Thoracic aorta (tissue), 2 donors: ENCODE results near the gene CENPQ. TPM values are rescaled to one million over a fixed set of nuclear protein-coding genes. Genes with fewer than 3 reads are reported as not detected.

Experiments used
- ATAC-seq: fragments of 150-250 bp; one replicate; pipeline ENCODE4 v1.8.0; 2017; ENCODE audit warnings: low read depth; ENCODE audit not compliant: insufficient number of reproducible peaks, low FRiP score
- DNase-seq: peaks from one replicate; pipeline ENCODE4 v3.0.0-alpha.2; 2020; ENCODE audit warnings: low spot score
- H3K27ac ChIP-seq, 2 donors: fragments of 200-600 bp; sonication (generic); 1 replicate in 1 of 2; 2 replicates in 1 of 2; pipeline ENCODE4 v1.5.1; 2016; ENCODE audit warnings: mild to moderate bottlenecking in 2 of 2, moderate library complexity in 2 of 2
- H3K27me3 ChIP-seq: fragments of 200-600 bp; sonication (generic); replicated peaks from 2 replicates; pipeline ENCODE4 v1.6.0; 2016; ENCODE audit warnings: mild to moderate bottlenecking; ENCODE audit not compliant: insufficient read depth
- H3K36me3 ChIP-seq: fragments of 200-600 bp; sonication (generic); one replicate; pipeline ENCODE4 v1.5.1; 2016
- H3K4me1 ChIP-seq, 2 donors: fragments of 200-600 bp; sonication (generic); 1 replicate in 1 of 2; 2 replicates in 1 of 2; pipeline versions ENCODE4 v1.5.1 to v1.6.0; 2016; ENCODE audit warnings: low read depth in 2 of 2, mild to moderate bottlenecking in 1 of 2; ENCODE audit not compliant: control insufficient read depth in 1 of 2
- H3K4me3 ChIP-seq: fragments of 200-600 bp; sonication (generic); 2 replicates; pipeline ENCODE4 v1.5.1; 2016; ENCODE audit warnings: mild to moderate bottlenecking
- H3K9me3 ChIP-seq: fragments of 200-600 bp; sonication (generic); 2 replicates; pipeline ENCODE4 v1.5.1; 2016
- total RNA-seq, 2 donors: library from RNA; depleted of rRNA; stranded (reverse); fragments of >200 nt; gene quantifications; one replicate each; pipeline versions ENCODE4 v1.1.0 to v1.2.3, GENCODE V29; 2016
- TF ChIP-seq, protein P1 (sequence below): fragments of 200-600 bp; sonication (generic); IDR thresholded peaks from one replicate; pipeline ENCODE4 v1.5.1; 2019; ENCODE audit warnings: antibody characterized with exemption

CENPQ gene
- total RNA-seq, 2 donors from 2014 or later: 4.2 to 5.4 TPM

DNA sequence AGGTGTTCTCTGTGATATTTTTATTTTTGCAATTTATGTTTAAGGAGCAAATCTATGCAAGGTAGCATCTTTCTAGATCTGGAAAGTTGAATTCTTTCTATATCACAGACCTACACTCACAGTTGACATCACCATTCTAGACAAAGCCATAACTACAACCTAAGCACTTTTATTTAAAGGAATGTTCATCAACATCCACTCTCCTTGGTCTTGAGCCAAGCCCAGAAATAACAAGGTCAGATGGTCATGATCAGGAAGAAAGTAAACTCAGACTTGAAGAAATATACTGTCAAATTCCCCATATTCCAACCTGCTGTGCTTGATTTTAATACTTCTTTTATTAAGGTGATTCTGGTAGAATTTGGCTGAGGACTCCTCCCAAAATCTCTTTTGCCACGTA is 32.3 kb upstream of the CENPQ start:
- DNase-seq (no peak), ATAC-seq (no peak)
- no peaks in the 10 kb centered on the region for H3K4me1 ChIP-seq
- H3K27ac ChIP-seq: no peak overlapping the region
- peaks cover 18% of the 10 kb centered on the region for H3K36me3 ChIP-seq
- no peaks in the 10 kb centered on the region for H3K27me3 ChIP-seq
- TF ChIP-seq, protein P1, sequence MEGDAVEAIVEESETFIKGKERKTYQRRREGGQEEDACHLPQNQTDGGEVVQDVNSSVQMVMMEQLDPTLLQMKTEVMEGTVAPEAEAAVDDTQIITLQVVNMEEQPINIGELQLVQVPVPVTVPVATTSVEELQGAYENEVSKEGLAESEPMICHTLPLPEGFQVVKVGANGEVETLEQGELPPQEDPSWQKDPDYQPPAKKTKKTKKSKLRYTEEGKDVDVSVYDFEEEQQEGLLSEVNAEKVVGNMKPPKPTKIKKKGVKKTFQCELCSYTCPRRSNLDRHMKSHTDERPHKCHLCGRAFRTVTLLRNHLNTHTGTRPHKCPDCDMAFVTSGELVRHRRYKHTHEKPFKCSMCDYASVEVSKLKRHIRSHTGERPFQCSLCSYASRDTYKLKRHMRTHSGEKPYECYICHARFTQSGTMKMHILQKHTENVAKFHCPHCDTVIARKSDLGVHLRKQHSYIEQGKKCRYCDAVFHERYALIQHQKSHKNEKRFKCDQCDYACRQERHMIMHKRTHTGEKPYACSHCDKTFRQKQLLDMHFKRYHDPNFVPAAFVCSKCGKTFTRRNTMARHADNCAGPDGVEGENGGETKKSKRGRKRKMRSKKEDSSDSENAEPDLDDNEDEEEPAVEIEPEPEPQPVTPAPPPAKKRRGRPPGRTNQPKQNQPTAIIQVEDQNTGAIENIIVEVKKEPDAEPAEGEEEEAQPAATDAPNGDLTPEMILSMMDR: no peak
- no peaks in the 10 kb centered on the region for H3K9me3 ChIP-seq
- H3K4me3 ChIP-seq: no peak overlapping the region

DNA sequence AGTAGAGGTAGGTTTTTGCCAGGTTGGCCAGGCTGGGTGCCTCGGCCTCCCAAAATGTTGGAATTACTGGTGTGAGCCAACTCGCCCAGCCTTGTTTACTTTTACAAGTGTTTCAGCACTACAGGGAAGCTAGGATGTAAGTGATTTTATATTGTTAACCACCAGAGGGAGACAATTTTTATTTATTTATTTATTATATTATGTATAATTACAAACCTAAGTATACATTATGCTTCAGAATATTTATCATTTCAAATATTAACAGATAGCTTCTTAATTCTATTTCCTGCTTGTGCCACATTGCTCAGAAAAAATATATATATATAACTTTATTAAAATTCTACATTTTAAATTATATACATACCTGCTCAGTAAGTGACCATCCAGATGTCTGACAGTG is 9.9 kb upstream of the CENPQ start:
- H3K36me3 ChIP-seq: peaks cover 31% of the 10 kb centered on the region
- ATAC-seq: no peak
- TF ChIP-seq, protein P1: no peak

DNA sequence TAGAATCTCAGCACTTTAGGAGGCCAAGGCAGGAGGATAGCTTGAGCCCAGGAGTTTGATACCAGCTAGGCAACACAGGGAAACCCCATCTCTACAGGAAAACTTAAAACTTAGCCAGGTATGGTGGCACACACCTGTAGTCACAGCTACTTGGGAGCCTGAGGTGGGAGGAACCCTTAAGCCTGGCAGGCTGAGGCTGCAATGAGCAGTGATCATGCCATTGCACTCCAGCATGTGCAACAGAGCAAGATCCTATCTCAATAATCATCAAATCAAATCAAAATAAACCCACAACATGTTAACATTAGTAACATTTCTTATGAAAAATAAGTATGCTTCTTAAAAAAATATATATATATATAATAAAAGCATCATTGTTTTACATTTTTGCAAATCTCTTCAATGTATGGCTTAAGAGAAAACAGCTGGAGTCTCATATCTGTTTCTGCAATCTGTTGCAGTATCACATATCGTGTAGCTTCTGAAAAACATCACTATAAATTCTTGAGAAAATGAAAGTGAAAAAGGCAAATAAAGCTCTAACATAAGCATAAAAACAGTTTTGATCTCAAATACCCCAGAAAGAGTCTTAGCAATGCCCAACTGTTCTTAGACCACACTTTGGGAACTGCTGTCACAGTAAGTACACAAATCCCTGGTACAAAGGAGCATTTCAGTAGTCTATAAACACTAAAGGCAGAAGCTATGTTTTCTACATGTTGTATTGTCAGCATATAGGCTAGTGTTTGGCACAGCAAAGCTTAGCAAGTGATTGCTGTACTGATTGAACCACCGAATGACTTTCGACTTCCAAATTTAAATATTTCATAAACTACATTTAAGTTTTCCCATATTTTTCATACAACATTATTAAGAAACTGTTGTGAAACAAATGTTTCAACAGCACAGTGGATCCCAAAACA is 8.1 kb upstream of the CENPQ start:
- Histone ChIP-seq H3K27ac (no peak overlapping the region), H3K9me3 (no peaks in the 10 kb centered on the region), H3K27me3 (no peaks in the 10 kb centered on the region), H3K4me1 (peaks cover 2 to 6% of the 10 kb centered on the region in 2 donors), H3K4me3 (no peak overlapping the region), H3K36me3 (peaks cover 27% of the 10 kb centered on the region)
- TF ChIP-seq, protein P1: no peak
- ATAC-seq (no peak), DNase-seq (no peak)

More for the DNA sequence above, 9.9 kb upstream of the CENPQ start:
- Histone ChIP-seq H3K9me3 (no peaks in the 10 kb centered on the region), H3K4me3 (no peak overlapping the region), H3K27me3 (no peaks in the 10 kb centered on the region), H3K4me1 (no peaks in the 10 kb centered on the region), H3K27ac (no peak overlapping the region)
- DNase-seq: no peak

DNA sequence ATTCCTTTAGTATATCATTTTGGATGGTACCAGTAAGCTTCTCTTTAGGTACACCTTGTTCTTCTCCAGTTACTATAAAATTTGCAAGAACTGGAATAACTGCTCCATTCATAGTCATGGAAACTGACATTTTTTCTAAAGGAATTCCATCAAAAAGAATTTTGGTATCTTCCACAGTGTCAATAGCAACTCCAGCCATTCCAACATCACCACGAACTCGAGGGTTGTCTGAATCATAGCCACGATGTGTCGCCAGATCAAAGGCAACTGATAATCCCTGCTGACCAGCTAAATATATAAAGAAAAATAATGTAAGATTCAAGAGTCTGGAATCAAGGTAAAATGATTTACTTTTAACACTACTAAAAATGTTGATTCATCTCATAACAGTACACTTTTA is 5.4 kb upstream of the CENPQ start:
- ATAC-seq (no peak), DNase-seq (no peak)
- Histone ChIP-seq H3K4me3 (no peak overlapping the region), H3K27me3 (no peaks in the 10 kb centered on the region), H3K4me1 (peaks cover 15 to 24% of the 10 kb centered on the region in 2 donors), H3K27ac (no peak overlapping the region), H3K9me3 (no peaks in the 10 kb centered on the region), H3K36me3 (peaks cover 14% of the 10 kb centered on the region)
- TF ChIP-seq, protein P1: no peak

DNA sequence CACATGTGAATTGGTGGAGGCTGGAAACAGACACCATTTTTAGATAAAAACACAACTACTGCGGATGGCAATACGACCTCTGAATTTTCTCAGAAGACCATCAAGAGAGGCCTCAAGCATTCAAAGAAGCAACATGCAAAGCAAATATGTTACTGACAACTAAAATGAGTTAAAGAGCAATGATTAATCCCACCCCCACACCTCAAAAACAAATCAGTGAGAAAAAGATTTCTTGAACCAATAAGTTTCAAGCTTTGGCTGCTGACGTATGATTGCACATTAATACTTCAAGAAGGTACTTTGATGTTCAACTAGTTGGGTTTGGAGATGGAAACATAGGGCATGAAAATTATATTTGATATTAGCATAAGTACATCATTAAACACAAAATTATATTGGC is 1.1 kb upstream of the CENPQ start:
- Histone ChIP-seq H3K4me1 (peaks cover 20 to 38% of the 10 kb centered on the region in 2 donors), H3K9me3 (no peaks in the 10 kb centered on the region), H3K27ac (peak overlapping the region; percentile 88), H3K4me3 (peak overlapping the region; percentile 96), H3K27me3 (no peaks in the 10 kb centered on the region), H3K36me3 (peaks cover 9% of the 10 kb centered on the region)
- TF ChIP-seq, protein P1: no peak
- ATAC-seq (no peak), DNase-seq (no peak)
